ENCODE data around the gene TMIE. TPM values are rescaled to one million over a fixed set of nuclear protein-coding genes. Genes with fewer than 3 reads are reported as not detected.

Gene TMIE
- total and polyA plus RNA-seq, 2 of the 13 experiments (the other 11 are each of a cell fraction or from before 2014, with no cell fraction given), result not detected

DNA sequence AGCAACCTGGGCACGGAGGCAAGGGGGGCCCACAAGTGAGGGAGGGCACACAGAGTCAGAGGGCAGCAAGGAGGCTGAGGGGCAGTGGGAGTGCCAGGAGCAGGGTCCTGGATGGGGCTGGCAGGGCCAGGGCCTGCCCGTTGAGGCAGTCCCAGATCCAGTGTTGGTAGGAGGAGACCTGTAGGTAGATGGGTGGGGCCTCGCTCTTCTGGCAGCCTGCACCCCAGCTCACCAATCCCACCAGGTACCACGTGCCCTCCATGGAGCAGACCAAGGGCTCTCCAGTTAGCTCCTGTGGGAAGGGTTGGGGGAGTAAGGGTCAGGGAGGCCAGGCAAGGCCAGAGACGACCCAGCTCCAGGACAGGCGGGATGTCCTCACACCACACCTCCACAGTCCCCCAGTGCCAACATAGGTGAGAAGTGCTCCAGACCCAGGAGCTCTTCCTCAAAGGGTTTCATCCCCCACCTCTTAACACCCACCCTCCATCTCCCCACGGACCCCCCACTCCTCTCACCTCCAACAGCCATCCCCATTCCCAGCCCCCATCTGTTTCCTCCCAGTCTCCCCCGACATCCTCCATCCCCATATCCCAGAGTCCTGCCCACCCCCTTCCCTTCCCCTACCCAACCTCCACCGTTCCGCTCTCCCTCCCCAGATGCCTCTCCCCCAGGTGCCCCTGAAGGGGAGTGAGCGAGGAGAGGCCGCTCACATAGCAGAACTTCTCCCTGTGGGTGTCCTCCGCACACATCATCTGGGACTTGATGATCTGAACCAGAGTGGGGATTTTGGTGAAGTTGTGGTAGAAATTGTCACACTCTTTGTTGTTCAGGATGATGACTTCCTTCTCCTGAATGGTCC is 11.2 kb downstream of the TMIE start:
- Histone ChIP-seq H3K27me3 (ENCODE audit: control insufficient read depth in 1 of 2, insufficient read depth in 2 of 2, low read length in 2 of 2) (peaks cover 1 to 15% of the 10 kb centered on the region in 2 experiments; a peak in 3 of 5 replicates), H4K20me1 (ENCODE audit: insufficient read depth, low read length) (no peaks in the 10 kb centered on the region), H3K4me3 (replicated peaks in 1 of 3; ENCODE audit: insufficient read depth in 1 of 3, low read depth in 2 of 3, low read length in 3 of 3) (no peak overlapping the region), H3K36me3 (replicated peaks in 1 of 2; ENCODE audit: control insufficient read depth in 1 of 2, insufficient read depth in 2 of 2, low read length in 2 of 2) (no peaks in the 10 kb centered on the region), H2AFZ (ENCODE audit: low read length) (no peak overlapping the region), H3K9ac (ENCODE audit: insufficient read depth, low read depth, low read length) (no peak overlapping the region), H3K9me3 (ENCODE audit: low read length) (no peaks in the 10 kb centered on the region), H3K27ac (ENCODE audit: extremely low read length, insufficient read depth, low read length) (no peak overlapping the region), H3K4me1 (ENCODE audit: insufficient read depth, low read length) (peaks cover 11% of the 10 kb centered on the region), H3K4me2 (ENCODE audit: low read depth, low read length) (no peak overlapping the region), H3K79me2 (ENCODE audit: insufficient read depth, low read length) (no peaks in the 10 kb centered on the region)
- no peak for DNase-seq (ENCODE audit: low spot score)
- intact Hi-C loops (cut with micrococcal nuclease; ENCODE audit: unreplicated experiment), result no loop called here
- 69% methylated on average over 8 of the region's 13 CpGs for WGBS (ENCODE audit: low lambda C conversion rate)
- no peak for ATAC-seq
- in situ Hi-C loops (cut with HindIII; ENCODE audit: extremely low pct_ligation_motif_present, low pct_unique_long_range_greater_than_20kb), result loop anchor here (5.0 kb wide), 1 partner anchor 195 kb away; no protein-coding TSS in a partner anchor
- ChIA-PET CTCF (ENCODE audit: low intra/inter-chr PET ratio, low total read pairs) (no interaction called here), POLR2A (no interaction called here)
- FAIRE-seq, result no peak
- no TSS peak for BruUV-seq (replicated peaks)
- TF ChIP-seq ZNF790 (CRISPR knock-in tag; IDR thresholded peaks at IDR 0.05; ENCODE audit: borderline replicate concordance) (no peak), LCORL (IDR thresholded peaks at IDR 0.05) (no peak), LCORL (CRISPR knock-in tag; IDR thresholded peaks at IDR 0.05) (no peak), ZNF552 (CRISPR knock-in tag; IDR thresholded peaks at IDR 0.05; ENCODE audit: borderline replicate concordance) (no peak), HDAC2 (CRISPR knock-in tag; IDR thresholded peaks at IDR 0.05) (no peak), ZNF572 (CRISPR knock-in tag; IDR thresholded peaks at IDR 0.05) (no peak), MATR3 (CRISPR knock-in tag; IDR thresholded peaks at IDR 0.05) (no peak), ZNF75D (CRISPR knock-in tag; IDR thresholded peaks at IDR 0.05; ENCODE audit: borderline replicate concordance) (no peak), THAP8 (CRISPR knock-in tag; IDR thresholded peaks at IDR 0.05; ENCODE audit: borderline replicate concordance) (no peak), AHDC1 (CRISPR knock-in tag; IDR thresholded peaks at IDR 0.05; ENCODE audit: borderline replicate concordance) (no peak), SRY (CRISPR knock-in tag; IDR thresholded peaks at IDR 0.05) (no peak), E2F1 (CRISPR knock-in tag; IDR thresholded peaks at IDR 0.05) (no peak), ZNF274 (CRISPR knock-in tag; IDR thresholded peaks at IDR 0.05) (no peak), MAFF (IDR thresholded peaks at IDR 0.05; ENCODE audit: low read depth, low read length) (no peak), ZNF850 (CRISPR knock-in tag; conservative IDR thresholded peaks at IDR 0.05) (no peak), SAFB2 (CRISPR knock-in tag; IDR thresholded peaks at IDR 0.05; ENCODE audit: borderline replicate concordance, low read depth) (no peak), ZNF101 (CRISPR knock-in tag; IDR thresholded peaks at IDR 0.05; ENCODE audit: borderline replicate concordance, low read depth) (no peak)
